ES-I3 (cell line): ENCODE measurements around the gene FARP1.

ENCODE experiments used
- H3K36me3 ChIP-seq: 2 replicates; pipeline ENCODE4 v1.6.1; 2013; ENCODE audit warnings: mild to moderate bottlenecking, low read length, control low read depth, moderate library complexity; ENCODE audit not compliant: insufficient read depth
- H3K4me1 ChIP-seq: 2 replicates; pipeline ENCODE4 v1.6.1; 2013; ENCODE audit warnings: mild to moderate bottlenecking, control low read depth, low read length; ENCODE audit not compliant: insufficient read depth
- H3K9ac ChIP-seq: 2 replicates; pipeline ENCODE4 v1.6.1; 2013; ENCODE audit warnings: low read depth, mild to moderate bottlenecking, low read length, moderate library complexity
- H3K9me3 ChIP-seq: 2 replicates; pipeline ENCODE4 v1.6.1; 2013; ENCODE audit warnings: mild to moderate bottlenecking, low read length, moderate library complexity; ENCODE audit not compliant: control insufficient read depth, insufficient read depth

FARP1 gene

DNA sequence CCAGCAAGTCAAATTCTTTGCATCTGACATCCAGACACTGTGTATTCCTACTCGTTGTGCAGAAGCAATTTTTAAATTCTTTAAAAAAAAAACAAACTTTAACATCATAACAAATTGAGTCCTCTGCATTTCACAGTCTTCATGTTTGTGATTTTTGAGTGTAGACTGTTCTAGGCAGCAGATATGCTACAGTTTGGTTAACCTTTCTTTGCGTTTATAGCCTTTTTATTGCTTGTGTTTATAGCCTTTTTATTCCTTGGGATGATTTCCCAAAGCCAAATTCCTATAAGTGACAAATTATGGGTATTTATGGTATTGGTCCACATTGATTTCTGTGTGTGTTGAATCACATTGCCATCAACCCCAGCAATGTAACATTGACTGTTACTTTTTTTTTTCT is 49.1 kb downstream of the FARP1 start:
- Histone ChIP-seq H3K4me1 (peaks cover 15% of the 10 kb centered on the region; the same call in 1 of the 2 replicates), H3K9me3 (no peaks in the 10 kb centered on the region), H3K9ac (no peak overlapping the region), H3K36me3 (no peaks in the 10 kb centered on the region)

- Histone ChIP-seq H3K9ac (no peak overlapping the region), H3K9me3 (no peaks in the 10 kb centered on the region), H3K36me3 (no peaks in the 10 kb centered on the region), H3K4me1 (peaks cover 24% of the 10 kb centered on the region)
These were observed 52.3 kb downstream of the FARP1 start for GRCh38 chr13:98195054-98195791.

DNA sequence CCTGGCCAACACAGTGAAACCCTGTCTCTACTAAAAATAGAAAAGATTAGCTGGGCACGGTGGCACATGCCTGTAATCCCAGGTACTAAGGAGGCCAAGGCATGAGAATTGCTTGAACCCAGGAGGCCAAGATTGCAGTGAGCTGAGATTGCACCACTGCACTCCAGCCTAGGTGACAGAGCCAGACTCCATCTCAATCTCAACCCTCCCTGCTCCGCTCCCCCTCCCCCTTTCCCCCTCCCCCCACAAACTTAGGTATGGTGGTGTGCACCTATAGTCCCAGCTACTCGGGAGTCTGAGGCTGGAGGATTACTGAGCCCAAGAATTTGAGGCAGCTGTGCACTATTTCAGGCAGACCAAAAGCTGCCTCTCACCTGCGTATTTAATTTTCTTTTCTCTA is 55.8 kb downstream of the FARP1 start:
- Histone ChIP-seq H3K9ac (no peak overlapping the region), H3K36me3 (no peaks in the 10 kb centered on the region; the same call in 1 of the 2 replicates), H3K4me1 (peaks cover 39% of the 10 kb centered on the region), H3K9me3 (peaks cover 7% of the 10 kb centered on the region; the same call in 1 of the 2 replicates)

DNA sequence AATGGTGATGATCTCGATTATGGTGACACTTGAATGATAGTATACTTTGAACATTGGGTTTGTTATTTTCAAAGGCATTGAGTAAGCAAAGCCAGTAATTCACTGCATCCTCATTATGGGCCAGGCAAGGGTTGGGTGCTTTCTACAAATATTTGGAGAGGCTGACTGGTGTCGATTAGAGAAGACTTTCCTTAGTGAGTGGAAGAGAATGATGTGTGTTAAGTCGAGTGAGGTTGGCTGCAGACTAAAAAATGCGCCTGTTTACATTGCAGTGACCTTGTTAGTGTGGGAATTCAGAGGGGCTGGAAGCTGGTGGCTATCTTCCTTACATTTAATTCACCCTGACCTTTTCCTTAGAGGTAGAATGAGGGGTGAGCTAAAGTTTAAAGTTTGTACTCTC is 56.6 kb downstream of the FARP1 start:
- H3K9ac ChIP-seq = no peak overlapping the region

DNA sequence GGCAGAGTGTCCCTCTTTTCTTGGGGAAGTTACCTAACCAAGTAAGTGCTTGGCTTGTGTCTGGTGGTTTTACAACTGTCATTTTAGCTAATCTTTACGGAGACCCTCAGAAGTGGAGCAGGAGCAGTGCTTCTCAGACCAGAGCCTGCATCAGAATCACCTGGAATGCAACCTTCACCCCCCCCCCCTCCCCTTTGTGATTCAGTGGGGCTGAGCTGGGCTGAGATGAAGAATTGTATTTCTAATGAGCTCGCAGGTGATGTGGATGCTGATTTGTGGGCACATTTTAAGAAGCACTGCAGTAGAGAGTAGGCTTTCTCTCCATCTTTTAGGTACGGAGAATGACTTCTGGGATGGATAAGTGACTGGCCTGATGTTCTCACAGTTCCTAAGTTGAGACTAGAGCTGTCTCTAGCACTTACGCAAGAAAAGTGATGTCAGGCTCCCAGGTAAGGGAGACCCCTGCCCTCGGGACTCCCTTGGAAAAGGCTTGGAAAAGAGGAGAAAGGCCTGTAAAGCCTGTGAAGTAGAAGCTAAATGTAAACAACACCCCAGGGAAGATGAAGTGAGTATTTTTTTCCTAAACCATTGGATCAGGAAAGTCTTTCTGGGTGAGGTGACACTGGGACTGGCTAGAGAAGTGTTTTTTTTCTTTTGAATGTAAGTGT is 57.5 kb downstream of the FARP1 start:
- no peak overlapping the region for H3K9ac ChIP-seq
- no peaks in the 10 kb centered on the region; the same call in 1 of the 2 replicates for H3K36me3 ChIP-seq
- peaks cover 17% of the 10 kb centered on the region; the same call in 1 of the 2 replicates for H3K9me3 ChIP-seq
- H3K4me1 ChIP-seq = peaks cover 30% of the 10 kb centered on the region

More for the DNA sequence above, 56.6 kb downstream of the FARP1 start:
- Histone ChIP-seq H3K36me3 (no peaks in the 10 kb centered on the region; the same call in 1 of the 2 replicates), H3K9me3 (peaks cover 14% of the 10 kb centered on the region; the same call in 1 of the 2 replicates), H3K4me1 (peaks cover 38% of the 10 kb centered on the region)

DNA sequence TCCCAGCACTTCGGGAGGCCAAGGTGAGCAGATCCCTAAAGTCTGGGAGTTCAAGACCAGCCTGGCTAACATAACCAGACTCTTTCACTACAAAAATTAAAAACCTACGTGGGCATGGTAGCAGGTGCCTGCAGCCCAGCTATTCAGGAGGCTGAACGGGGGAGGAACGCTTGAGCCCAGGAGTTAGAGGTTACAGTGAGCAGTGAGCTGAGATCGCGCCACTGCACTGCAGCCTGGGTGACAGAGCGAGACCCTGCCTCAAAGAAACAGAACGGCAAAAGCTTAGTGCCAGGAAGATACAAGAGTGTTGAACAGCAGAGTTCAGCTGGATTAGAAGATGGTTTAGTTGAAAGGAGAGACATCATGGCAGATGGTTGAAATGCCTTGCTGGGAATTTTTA is 58.3 kb downstream of the FARP1 start:
- peaks cover 22% of the 10 kb centered on the region; the same call in 1 of the 2 replicates for H3K9me3 ChIP-seq
- H3K4me1 ChIP-seq = peaks cover 27% of the 10 kb centered on the region
- H3K36me3 ChIP-seq = no peaks in the 10 kb centered on the region; the same call in 1 of the 2 replicates
- no peak overlapping the region; the same call in 1 of the 2 replicates for H3K9ac ChIP-seq

DNA sequence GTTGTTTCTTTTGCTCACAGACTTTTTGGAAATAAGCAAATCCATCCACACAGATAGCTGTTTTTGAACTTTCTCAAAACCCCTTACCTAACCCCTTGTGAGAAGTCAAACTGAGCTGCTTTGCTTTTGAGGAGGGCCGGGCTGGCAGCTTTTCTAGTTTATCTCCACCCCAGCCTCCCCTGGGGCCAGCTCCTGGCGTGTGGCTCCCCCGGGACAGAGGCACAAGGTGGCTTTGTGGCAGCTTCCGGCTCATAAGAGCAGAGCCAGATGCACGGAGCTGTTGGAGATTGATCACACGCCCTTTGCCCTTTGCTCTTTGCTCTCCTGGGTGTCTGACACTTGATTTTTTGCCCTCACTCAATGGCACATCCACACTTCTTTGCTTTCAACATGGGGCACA is 59.1 kb downstream of the FARP1 start:
- Histone ChIP-seq H3K9ac (no peak overlapping the region), H3K36me3 (no peaks in the 10 kb centered on the region; the same call in 1 of the 2 replicates), H3K9me3 (peaks cover 22% of the 10 kb centered on the region; the same call in 1 of the 2 replicates), H3K4me1 (peaks cover 27% of the 10 kb centered on the region)

- H3K36me3 ChIP-seq = no peaks in the 10 kb centered on the region; the same call in 1 of the 2 replicates
- H3K4me1 ChIP-seq = peaks cover 27% of the 10 kb centered on the region
- no peak overlapping the region for H3K9ac ChIP-seq
- peaks cover 22% of the 10 kb centered on the region; the same call in 1 of the 2 replicates for H3K9me3 ChIP-seq
These were observed 60.9 kb downstream of the FARP1 start for GRCh38 chr13:98203646-98204326.

GRCh38 chr13:98204546-98204945 is 61.7 kb downstream of the FARP1 start:
- Histone ChIP-seq H3K9me3 (peaks cover 22% of the 10 kb centered on the region; the same call in 1 of the 2 replicates), H3K9ac (no peak overlapping the region), H3K36me3 (no peaks in the 10 kb centered on the region; the same call in 1 of the 2 replicates), H3K4me1 (peaks cover 20% of the 10 kb centered on the region)

GRCh38 chr13:98206946-98207345 is 64.1 kb downstream of the FARP1 start:
- Histone ChIP-seq H3K4me1 (no peaks in the 10 kb centered on the region), H3K9me3 (peaks cover 25% of the 10 kb centered on the region; the same call in 1 of the 2 replicates), H3K9ac (no peak overlapping the region), H3K36me3 (no peaks in the 10 kb centered on the region; the same call in 1 of the 2 replicates)

DNA sequence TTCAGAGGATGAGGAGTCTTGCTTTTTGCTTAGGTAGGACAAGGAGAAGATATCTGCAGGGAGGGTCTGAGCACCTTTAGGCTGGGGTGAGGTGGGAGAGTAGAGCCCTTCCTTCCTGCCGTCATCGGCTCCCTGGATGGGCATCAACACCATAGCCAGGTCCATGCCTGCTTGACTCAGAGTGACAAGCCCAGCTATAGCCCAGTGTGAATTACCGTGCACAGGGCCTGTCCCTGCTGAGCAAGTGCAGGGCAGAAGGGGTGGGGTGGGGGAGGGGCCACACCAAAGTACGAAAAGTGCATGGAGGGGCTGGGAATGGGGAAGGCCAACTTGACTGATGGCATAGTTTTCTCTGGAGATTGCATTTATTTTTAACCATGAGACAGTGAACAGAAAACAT is 64.5 kb downstream of the FARP1 start:
- no peaks in the 10 kb centered on the region for H3K4me1 ChIP-seq

GRCh38 chr13:98208606-98209005 is 65.7 kb downstream of the FARP1 start:
- Histone ChIP-seq H3K9ac (no peak overlapping the region), H3K9me3 (peaks cover 19% of the 10 kb centered on the region; the same call in 1 of the 2 replicates), H3K36me3 (no peaks in the 10 kb centered on the region; the same call in 1 of the 2 replicates), H3K4me1 (no peaks in the 10 kb centered on the region)

More for the DNA sequence above, 64.5 kb downstream of the FARP1 start:
- no peak overlapping the region for H3K9ac ChIP-seq
- H3K9me3 ChIP-seq = peaks cover 25% of the 10 kb centered on the region; the same call in 1 of the 2 replicates
- no peaks in the 10 kb centered on the region; the same call in 1 of the 2 replicates for H3K36me3 ChIP-seq

GRCh38 chr13:98212763-98213162 is 69.9 kb downstream of the FARP1 start:
- no peak overlapping the region for H3K9ac ChIP-seq
- no peaks in the 10 kb centered on the region for H3K36me3 ChIP-seq
- no peaks in the 10 kb centered on the region for H3K4me1 ChIP-seq

GRCh38 chr13:98213354-98213753 is 70.5 kb downstream of the FARP1 start:
- Histone ChIP-seq H3K9ac (no peak overlapping the region), H3K4me1 (no peaks in the 10 kb centered on the region), H3K36me3 (no peaks in the 10 kb centered on the region), H3K9me3 (peaks cover 3% of the 10 kb centered on the region; the same call in 1 of the 2 replicates)

More at GRCh38 chr13:98212763-98213162, 69.9 kb downstream of the FARP1 start:
- H3K9me3 ChIP-seq = peaks cover 3% of the 10 kb centered on the region; the same call in 1 of the 2 replicates
